Mononuclear cell (primary cell): ENCODE results near the gene NOP9. TPM values are rescaled to one million over a fixed set of nuclear protein-coding genes. Genes with fewer than 3 reads are reported as not detected.
"Not testable (repeated sequence)": the region's sequence is repeated elsewhere in the genome, so short reads cannot be mapped to it uniquely, and the experiment has no call there.

Experiments used
- H3K27me3 ChIP-seq: 2 replicates; pipeline ENCODE4 v1.6.0; 2011; ENCODE audit warnings: low read length, control low read depth; ENCODE audit not compliant: insufficient read depth
- H3K4me1 ChIP-seq: 2 replicates; pipeline ENCODE4 v1.5.1; 2011; ENCODE audit warnings: mild to moderate bottlenecking, low read length, control low read depth; ENCODE audit not compliant: insufficient read depth
- H3K4me3 ChIP-seq: 2 replicates; pipeline ENCODE4 v1.5.1; 2011; ENCODE audit warnings: mild to moderate bottlenecking, low read length, moderate library complexity
- H3K9me3 ChIP-seq: 2 replicates; pipeline ENCODE4 v1.5.1; 2011; ENCODE audit warnings: low read depth, mild to moderate bottlenecking, control low read depth, low read length
- total RNA-seq: library from RNA; depleted of rRNA; stranded (reverse); fragments of >200 nt; gene quantifications from one replicate; pipeline ENCODE4 v1.2.3, GENCODE V29; 2012

The NOP9 gene
- total RNA-seq, 1 donor = 11.2 TPM

- H3K4me1 ChIP-seq = peaks cover 76% of the 10 kb centered on the region
- no peaks in the 10 kb centered on the region for H3K9me3 ChIP-seq
- H3K4me3 ChIP-seq = no peak overlapping the region
- H3K27me3 ChIP-seq = no peaks in the 10 kb centered on the region
These were observed 16.9 kb downstream of the NOP9 start for GRCh38 chr14:24316597-24316950.

- H3K4me3 ChIP-seq = no peak overlapping the region
- peaks cover 68% of the 10 kb centered on the region for H3K4me1 ChIP-seq
- no peaks in the 10 kb centered on the region for H3K9me3 ChIP-seq
- no peaks in the 10 kb centered on the region for H3K27me3 ChIP-seq
These were observed 17.7 kb downstream of the NOP9 start for GRCh38 chr14:24317141-24317928.

GRCh38 chr14:24321212-24321975, 21.7 kb downstream of the NOP9 start:
- Histone ChIP-seq H3K4me3 (no peak overlapping the region), H3K27me3 (no peaks in the 10 kb centered on the region), H3K4me1 (peaks cover 34% of the 10 kb centered on the region), H3K9me3 (no peaks in the 10 kb centered on the region)

GRCh38 chr14:24322672-24323071, 23.0 kb downstream of the NOP9 start:
- Histone ChIP-seq H3K9me3 (no peaks in the 10 kb centered on the region), H3K27me3 (no peaks in the 10 kb centered on the region), H3K4me1 (peaks cover 34% of the 10 kb centered on the region), H3K4me3 (no peak overlapping the region)

- H3K9me3 ChIP-seq = no peaks in the 10 kb centered on the region
- peaks cover 34% of the 10 kb centered on the region for H3K4me1 ChIP-seq
- H3K4me3 ChIP-seq = no peak overlapping the region
- H3K27me3 ChIP-seq = no peaks in the 10 kb centered on the region
These were observed 23.7 kb downstream of the NOP9 start for GRCh38 chr14:24323341-24323740.

- Histone ChIP-seq H3K4me1 (peaks cover 34% of the 10 kb centered on the region), H3K4me3 (no peak overlapping the region), H3K9me3 (no peaks in the 10 kb centered on the region), H3K27me3 (no peaks in the 10 kb centered on the region)
These were observed 24.4 kb downstream of the NOP9 start for GRCh38 chr14:24324024-24324423.

- Histone ChIP-seq H3K4me1 (peaks cover 43% of the 10 kb centered on the region), H3K27me3 (no peaks in the 10 kb centered on the region), H3K4me3 (no peak overlapping the region), H3K9me3 (no peaks in the 10 kb centered on the region)
These were observed 25.4 kb downstream of the NOP9 start for GRCh38 chr14:24325041-24325530.

GRCh38 chr14:24325963-24326362, 26.3 kb downstream of the NOP9 start:
- Histone ChIP-seq H3K4me3 (no peak overlapping the region), H3K4me1 (peaks cover 51% of the 10 kb centered on the region), H3K27me3 (no peaks in the 10 kb centered on the region), H3K9me3 (no peaks in the 10 kb centered on the region)

- Histone ChIP-seq H3K9me3 (no peaks in the 10 kb centered on the region), H3K27me3 (no peaks in the 10 kb centered on the region), H3K4me1 (peaks cover 64% of the 10 kb centered on the region), H3K4me3 (no peak overlapping the region)
These were observed 27.7 kb downstream of the NOP9 start for GRCh38 chr14:24327303-24327702.

GRCh38 chr14:24327914-24328313, 28.3 kb downstream of the NOP9 start:
- H3K4me1 ChIP-seq = peaks cover 70% of the 10 kb centered on the region
- not testable (repeated sequence) for H3K27me3 ChIP-seq, H3K4me3 ChIP-seq

GRCh38 chr14:24329073-24329663, 29.5 kb downstream of the NOP9 start:
- H3K4me1 ChIP-seq = peaks cover 83% of the 10 kb centered on the region

More at GRCh38 chr14:24327914-24328313, 28.3 kb downstream of the NOP9 start:
- not testable (repeated sequence) for H3K9me3 ChIP-seq

GRCh38 chr14:24329736-24330135, 30.1 kb downstream of the NOP9 start:
- Histone ChIP-seq H3K27me3 (peaks cover 14% of the 10 kb centered on the region), H3K4me3 (no peak overlapping the region), H3K9me3 (no peaks in the 10 kb centered on the region), H3K4me1 (peaks cover 88% of the 10 kb centered on the region)

More at GRCh38 chr14:24329073-24329663, 29.5 kb downstream of the NOP9 start:
- Histone ChIP-seq H3K27me3 (peaks cover 9% of the 10 kb centered on the region), H3K4me3 (no peak overlapping the region), H3K9me3 (no peaks in the 10 kb centered on the region)

GRCh38 chr14:24330973-24331674, 31.5 kb downstream of the NOP9 start:
- Histone ChIP-seq H3K9me3 (no peaks in the 10 kb centered on the region), H3K27me3 (peaks cover 21% of the 10 kb centered on the region), H3K4me3 (no peak overlapping the region), H3K4me1 (peaks cover 99% of the 10 kb centered on the region)

GRCh38 chr14:24331731-24332267, 32.1 kb downstream of the NOP9 start:
- Histone ChIP-seq H3K4me3 (no peak overlapping the region), H3K27me3 (peaks cover 21% of the 10 kb centered on the region), H3K4me1 (peaks cover 99% of the 10 kb centered on the region), H3K9me3 (no peaks in the 10 kb centered on the region)
